Right atrium auricular region (tissue), 2 donors: ENCODE measurements around the gene TBX21. TPM values are rescaled to one million over a fixed set of nuclear protein-coding genes. Genes with fewer than 3 reads are reported as not detected.

ENCODE experiments used
- DNase-seq: peaks from one replicate; pipeline ENCODE4 v3.0.0-alpha.2; 2019; ENCODE audit warnings: low spot score
- H3K27ac ChIP-seq, 2 donors: fragments of 200-600 bp; sonication (generic); 1 replicate in 1 of 2; 2 replicates in 1 of 2; pipeline ENCODE4 v1.5.1; 2016 to 2019
- H3K27me3 ChIP-seq, 2 donors: fragments of 200-600 bp; sonication (generic); one replicate each; pipeline versions ENCODE4 v1.5.1 to v1.6.0; 2017 to 2019
- H3K36me3 ChIP-seq: fragments of 200-600 bp; sonication (generic); one replicate; pipeline ENCODE4 v1.5.1; 2016
- H3K4me1 ChIP-seq, 2 donors: fragments of 200-600 bp; sonication (generic); one replicate each; pipeline versions ENCODE4 v1.5.1 to v1.6.0; 2017 to 2019
- H3K4me3 ChIP-seq, 2 donors: fragments of 200-600 bp; sonication (generic); 1 replicate in 1 of 2; 2 replicates in 1 of 2; pipeline ENCODE4 v1.5.1; 2017 to 2019; ENCODE audit warnings: mild to moderate bottlenecking in 1 of 2, moderate library complexity in 1 of 2
- H3K9me3 ChIP-seq, 2 donors: fragments of 200-600 bp; sonication (generic); one replicate each; pipeline ENCODE4 v1.5.1; 2019
- total RNA-seq, 2 donors: library from RNA; depleted of rRNA; stranded (reverse); fragments of >200 nt; gene quantifications; one replicate each; pipeline ENCODE4 v1.1.0, GENCODE V29; 2016
- TF ChIP-seq, protein P1 (sequence below), 2 donors: fragments of 200-600 bp; sonication (generic); IDR thresholded peaks; one replicate each; pipeline ENCODE4 v1.5.1; 2019; ENCODE audit warnings: antibody characterized with exemption in 2 of 2

Gene TBX21
- total RNA-seq, 2 donors from 2014 or later = 0.39 TPM; not detected in 1

DNA sequence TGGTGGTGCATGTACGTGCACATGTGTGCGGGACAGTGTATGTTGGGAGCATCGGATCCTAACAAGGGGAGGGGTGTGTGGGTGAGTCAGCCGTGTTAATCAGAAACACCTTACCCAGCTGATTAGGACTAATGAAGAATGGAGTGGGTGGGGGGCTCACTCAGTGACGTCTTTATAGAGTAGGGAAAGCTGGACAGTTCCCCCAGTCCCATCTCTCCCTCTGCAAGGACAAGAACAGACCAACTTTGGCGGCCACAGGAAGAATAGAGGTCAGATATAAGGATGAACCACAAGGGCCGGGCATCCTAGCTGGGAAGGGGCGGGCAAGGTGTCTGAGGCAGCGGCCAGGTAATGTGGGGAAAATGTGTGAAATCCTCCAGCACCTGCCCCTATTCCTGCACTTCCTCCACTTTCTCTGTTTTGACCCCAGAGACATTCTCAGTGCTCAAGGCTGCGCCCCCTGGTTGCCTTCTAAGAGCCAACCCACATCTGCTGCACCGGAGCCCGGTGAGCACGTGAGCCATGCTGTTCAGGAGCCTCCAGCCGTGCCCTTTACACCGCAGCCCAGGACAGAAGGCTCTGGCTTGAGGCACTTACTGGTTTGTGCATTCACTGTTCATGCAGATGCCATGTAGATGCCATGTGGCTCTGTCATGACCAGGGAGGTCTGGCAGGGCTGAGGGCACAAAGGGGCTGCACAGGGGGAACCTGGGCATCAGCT, 18.9 kb upstream of the TBX21 start:
- no peak for DNase-seq
- no peak overlapping the region for H3K4me3 ChIP-seq
- TF ChIP-seq, protein P1, sequence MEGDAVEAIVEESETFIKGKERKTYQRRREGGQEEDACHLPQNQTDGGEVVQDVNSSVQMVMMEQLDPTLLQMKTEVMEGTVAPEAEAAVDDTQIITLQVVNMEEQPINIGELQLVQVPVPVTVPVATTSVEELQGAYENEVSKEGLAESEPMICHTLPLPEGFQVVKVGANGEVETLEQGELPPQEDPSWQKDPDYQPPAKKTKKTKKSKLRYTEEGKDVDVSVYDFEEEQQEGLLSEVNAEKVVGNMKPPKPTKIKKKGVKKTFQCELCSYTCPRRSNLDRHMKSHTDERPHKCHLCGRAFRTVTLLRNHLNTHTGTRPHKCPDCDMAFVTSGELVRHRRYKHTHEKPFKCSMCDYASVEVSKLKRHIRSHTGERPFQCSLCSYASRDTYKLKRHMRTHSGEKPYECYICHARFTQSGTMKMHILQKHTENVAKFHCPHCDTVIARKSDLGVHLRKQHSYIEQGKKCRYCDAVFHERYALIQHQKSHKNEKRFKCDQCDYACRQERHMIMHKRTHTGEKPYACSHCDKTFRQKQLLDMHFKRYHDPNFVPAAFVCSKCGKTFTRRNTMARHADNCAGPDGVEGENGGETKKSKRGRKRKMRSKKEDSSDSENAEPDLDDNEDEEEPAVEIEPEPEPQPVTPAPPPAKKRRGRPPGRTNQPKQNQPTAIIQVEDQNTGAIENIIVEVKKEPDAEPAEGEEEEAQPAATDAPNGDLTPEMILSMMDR (IDR thresholded peaks at IDR 0.05) = no peak
- H3K4me1 ChIP-seq = peaks cover 0 to 4% of the 10 kb centered on the region in 2 donors
- no peaks in the 10 kb centered on the region for H3K9me3 ChIP-seq
- H3K27ac ChIP-seq = no peak overlapping the region
- H3K27me3 ChIP-seq = no peaks in the 10 kb centered on the region
- H3K36me3 ChIP-seq = peaks cover 16% of the 10 kb centered on the region

DNA sequence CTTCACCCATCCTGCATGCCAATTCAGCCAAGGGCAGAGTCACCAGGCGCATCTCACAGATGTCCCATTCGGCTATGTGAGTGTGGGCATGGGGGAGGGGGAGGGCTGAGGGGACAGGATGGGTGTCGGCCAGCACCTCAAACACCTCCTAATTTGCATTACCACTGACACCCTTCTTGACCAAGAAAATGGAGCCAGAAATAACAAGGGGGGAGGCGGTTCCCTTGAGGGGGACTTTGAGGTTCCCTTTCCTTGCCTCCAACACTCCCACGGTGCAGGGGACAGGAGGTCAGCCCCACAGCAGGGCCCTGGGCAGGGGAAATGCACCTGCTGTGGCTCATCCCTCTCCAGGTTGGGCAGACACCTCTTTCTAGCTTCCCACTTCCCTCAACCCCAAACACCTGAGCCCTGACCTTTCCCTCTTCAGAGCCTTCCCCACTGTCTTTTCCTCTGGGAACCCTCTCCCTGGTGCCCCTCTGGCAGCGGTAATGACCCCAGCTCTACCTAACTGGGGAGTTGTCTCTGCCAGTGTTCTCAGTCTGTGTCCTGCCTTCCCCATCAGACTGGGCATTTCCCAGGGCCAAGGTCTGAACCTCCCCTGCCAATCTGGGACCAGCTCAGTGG, 18.2 kb upstream of the TBX21 start:
- H3K4me3 ChIP-seq = no peak overlapping the region
- no peaks in the 10 kb centered on the region for H3K4me1 ChIP-seq
- peaks cover 15% of the 10 kb centered on the region for H3K36me3 ChIP-seq
- H3K27me3 ChIP-seq = no peaks in the 10 kb centered on the region
- TF ChIP-seq, protein P1 (IDR thresholded peaks at IDR 0.05) = no peak
- no peaks in the 10 kb centered on the region for H3K9me3 ChIP-seq
- no peak for DNase-seq
- no peak overlapping the region for H3K27ac ChIP-seq

DNA sequence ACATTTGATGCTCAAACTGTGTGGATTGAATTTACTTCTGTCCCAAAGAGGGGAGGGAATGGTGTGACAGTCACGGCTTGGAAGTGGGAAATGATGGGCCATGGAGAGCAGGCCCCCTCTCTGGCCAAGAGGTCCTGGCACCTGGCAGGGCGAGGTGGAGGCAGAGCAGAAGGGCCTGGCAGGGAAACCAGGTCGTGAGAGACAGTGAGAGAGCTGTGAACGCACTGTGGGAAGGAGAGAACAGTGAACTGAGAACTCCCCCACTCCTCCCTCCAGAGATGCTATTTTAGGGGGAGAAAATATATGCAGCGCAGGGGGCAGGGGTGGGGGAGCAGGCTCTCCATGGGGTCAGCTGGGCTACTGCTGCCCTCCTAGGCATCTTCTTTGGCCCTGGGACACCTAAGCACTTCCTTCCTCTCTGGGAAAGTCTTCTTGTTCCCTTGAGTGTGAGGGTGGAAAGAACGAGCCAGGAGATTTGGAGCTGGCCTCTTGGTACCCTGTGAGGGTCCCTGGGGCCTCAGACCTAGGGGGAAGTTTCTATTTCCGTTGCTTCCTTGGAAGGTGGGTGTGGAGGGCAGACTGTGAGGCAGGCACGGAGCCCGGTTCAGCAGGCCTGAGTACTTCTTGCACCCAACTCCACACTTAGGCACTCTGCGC, 17.2 kb upstream of the TBX21 start:
- Histone ChIP-seq H3K27ac (no peak overlapping the region), H3K27me3 (peaks cover under 1 to 4% of the 10 kb centered on the region in 2 donors), H3K9me3 (no peaks in the 10 kb centered on the region), H3K36me3 (peaks cover 6% of the 10 kb centered on the region), H3K4me3 (no peak overlapping the region), H3K4me1 (peaks cover 0 to 1% of the 10 kb centered on the region in 2 donors)
- TF ChIP-seq, protein P1 (IDR thresholded peaks at IDR 0.05) = no peak
- DNase-seq = no peak

DNA sequence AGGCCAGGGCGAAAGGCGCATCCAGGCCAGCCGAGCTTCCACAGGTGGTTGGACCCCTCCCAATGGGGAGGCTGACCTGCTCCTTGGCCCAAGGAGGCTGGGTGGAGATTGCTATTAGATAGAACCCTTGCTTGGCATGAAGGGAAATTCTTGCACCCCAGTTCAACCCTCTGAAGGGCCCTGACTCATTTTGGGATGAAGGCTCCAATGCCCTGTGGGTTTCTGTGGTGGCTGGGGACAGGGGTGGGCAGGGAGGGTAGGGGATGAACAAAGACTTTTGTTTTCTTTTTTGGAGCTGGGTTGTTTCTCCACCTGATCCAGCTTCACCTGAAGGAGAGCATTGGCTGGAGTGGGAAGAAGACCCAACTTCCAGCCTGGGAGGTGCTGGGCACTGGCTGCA, 16.7 kb upstream of the TBX21 start:
- TF ChIP-seq, protein P1 (IDR thresholded peaks at IDR 0.05) = no peak

DNA sequence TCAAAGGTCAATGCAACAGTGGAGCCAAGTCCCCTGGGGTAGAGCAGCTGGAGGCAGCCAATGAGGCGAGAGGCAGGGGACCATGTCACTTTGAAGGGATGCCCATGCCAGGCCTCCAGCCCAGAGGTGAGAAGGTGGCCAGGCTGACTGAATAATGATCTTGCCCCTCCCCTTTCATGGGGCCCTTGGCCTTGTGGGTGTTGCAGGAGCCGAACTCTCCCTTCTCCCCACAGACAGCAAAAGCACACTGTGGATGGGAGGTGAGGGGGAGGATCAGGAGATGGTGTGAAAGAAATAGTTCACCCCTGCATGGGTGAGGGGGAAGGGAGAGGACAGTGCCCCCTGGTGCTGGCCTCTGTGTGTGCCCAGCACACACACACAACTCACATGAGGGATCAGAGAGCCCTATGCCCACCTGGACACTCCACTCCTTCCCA, 15.8 kb upstream of the TBX21 start:
- Histone ChIP-seq H3K9me3 (no peaks in the 10 kb centered on the region), H3K27ac (no peak overlapping the region), H3K4me3 (no peak overlapping the region), H3K27me3 (peaks cover 6 to 7% of the 10 kb centered on the region in 2 donors), H3K4me1 (peaks cover 0 to 13% of the 10 kb centered on the region in 2 donors), H3K36me3 (no peaks in the 10 kb centered on the region)
- no peak for DNase-seq
- TF ChIP-seq, protein P1 (IDR thresholded peaks at IDR 0.05) = peak in 1 of 2 donors; percentile 44

More for the DNA sequence above, 16.7 kb upstream of the TBX21 start:
- Histone ChIP-seq H3K9me3 (no peaks in the 10 kb centered on the region), H3K36me3 (no peaks in the 10 kb centered on the region), H3K4me1 (peaks cover 0 to 7% of the 10 kb centered on the region in 2 donors), H3K27ac (no peak overlapping the region), H3K4me3 (no peak overlapping the region), H3K27me3 (peaks cover 6 to 7% of the 10 kb centered on the region in 2 donors)
- no peak for DNase-seq
